H1 (cell line): ENCODE data around the gene PALM. TPM values are rescaled to one million over a fixed set of nuclear protein-coding genes. Genes with fewer than 3 reads are reported as not detected.

Experiments
- EP300 ChIP-seq, 2 experiments: IDR thresholded peaks; 1 replicate in 1 of 2; 2 replicates in 1 of 2; pipeline ENCODE4 v1.6.1; 2011 to 2012; ENCODE audit warnings: low read depth in 2 of 2, low read length in 2 of 2, mild to moderate bottlenecking in 2 of 2, borderline replicate concordance in 1 of 2, inconsistent platforms in 1 of 2, moderate library complexity in 1 of 2
- polyA plus RNA-seq, 7 experiments: library from polyadenylated mRNA; depleted of rRNA in 3 of 7; stranded (reverse) in 5 of 7; unstranded in 2 of 7; fragments of >200 nt in 5 of 7; fragments of 200-250 nt in 2 of 7; gene quantifications; 1 replicate in 5 of 7; 2 replicates in 1 of 7; 4 replicates in 1 of 7; pipeline versions ENCODE4 v1.2.1 to v1.2.3, GENCODE V29; 2011 to 2013; ENCODE audit warnings: missing spikeins in 2 of 7, mixed read lengths in 2 of 7
- total RNA-seq: library from RNA; stranded (reverse); fragmentation: NEBNext Ultra II Directional; extraction: Animal tissue kit (Norgen Biotek cat#: 25700); gene quantifications from 2 replicates; pipeline ENCODE4 v1.2.1, GENCODE V29; 2021

Gene PALM
- total and polyA plus RNA-seq, 2 of the 8 experiments (the other 6 are each of a cell fraction or from before 2014, with no cell fraction given): 5.7 to 16.5 TPM

DNA sequence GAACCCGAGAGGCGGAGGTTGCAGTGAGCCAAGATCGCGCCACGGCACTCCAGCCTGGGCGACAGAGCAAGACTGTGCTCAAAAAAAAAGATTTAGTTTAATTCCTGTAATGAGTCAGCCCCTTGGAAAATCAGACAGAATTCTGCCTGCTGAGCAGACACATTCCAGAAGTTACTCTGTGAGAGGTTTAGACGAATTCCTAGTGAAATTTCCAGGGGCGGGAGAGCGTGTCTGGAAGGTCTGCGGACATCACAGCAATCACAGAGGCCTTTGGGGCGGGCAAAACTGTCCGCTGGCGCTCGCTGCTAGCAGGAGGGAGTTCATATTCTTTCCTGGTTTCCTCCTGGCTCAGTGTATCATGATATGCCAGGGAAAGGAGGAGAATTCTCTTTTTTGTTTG lies 59.7 kb downstream of the PALM start (continued):
- no peak for TF ChIP-seq EP300 (IDR thresholded peaks at IDR 0.05; ENCODE audit: borderline replicate concordance in 1 of 2, low read depth in 2 of 2, low read length in 2 of 2)
- TF ChIP-seq, all 59 proteins: peak for 0
